Suprapubic skin (tissue), 4 donors: Measurements from ENCODE around the gene SCNN1B.

ENCODE experiments used
- CTCF ChIP-seq, 2 donors: fragments of 200-600 bp in 1 of 2; fragments of 450-650 bp in 1 of 2; sonication (generic) in 1 of 2; IDR thresholded peaks; one replicate each; pipeline ENCODE4 v1.5.1; 2016 to 2019; ENCODE audit warnings: antibody characterized with exemption in 2 of 2, mild to moderate bottlenecking in 1 of 2, moderate library complexity in 1 of 2
- EP300 ChIP-seq: sonication (generic); formaldehyde crosslinking; IDR thresholded peaks from one replicate; pipeline ENCODE4 v1.6.1; 2017; ENCODE audit warnings: antibody characterized with exemption
- POLR2A ChIP-seq, 2 donors: fragments of 450-650 bp; IDR thresholded peaks; one replicate each; pipeline ENCODE4 v1.6.1; 2017; ENCODE audit warnings: antibody characterized with exemption in 2 of 2, mild to moderate bottlenecking in 2 of 2, moderate library complexity in 2 of 2
- POLR2AphosphoS5 ChIP-seq, 3 donors: sonication (generic); formaldehyde crosslinking; IDR thresholded peaks; one replicate each; pipeline ENCODE4 v1.6.1; 2017; ENCODE audit warnings: antibody characterized with exemption in 3 of 3

DNA sequence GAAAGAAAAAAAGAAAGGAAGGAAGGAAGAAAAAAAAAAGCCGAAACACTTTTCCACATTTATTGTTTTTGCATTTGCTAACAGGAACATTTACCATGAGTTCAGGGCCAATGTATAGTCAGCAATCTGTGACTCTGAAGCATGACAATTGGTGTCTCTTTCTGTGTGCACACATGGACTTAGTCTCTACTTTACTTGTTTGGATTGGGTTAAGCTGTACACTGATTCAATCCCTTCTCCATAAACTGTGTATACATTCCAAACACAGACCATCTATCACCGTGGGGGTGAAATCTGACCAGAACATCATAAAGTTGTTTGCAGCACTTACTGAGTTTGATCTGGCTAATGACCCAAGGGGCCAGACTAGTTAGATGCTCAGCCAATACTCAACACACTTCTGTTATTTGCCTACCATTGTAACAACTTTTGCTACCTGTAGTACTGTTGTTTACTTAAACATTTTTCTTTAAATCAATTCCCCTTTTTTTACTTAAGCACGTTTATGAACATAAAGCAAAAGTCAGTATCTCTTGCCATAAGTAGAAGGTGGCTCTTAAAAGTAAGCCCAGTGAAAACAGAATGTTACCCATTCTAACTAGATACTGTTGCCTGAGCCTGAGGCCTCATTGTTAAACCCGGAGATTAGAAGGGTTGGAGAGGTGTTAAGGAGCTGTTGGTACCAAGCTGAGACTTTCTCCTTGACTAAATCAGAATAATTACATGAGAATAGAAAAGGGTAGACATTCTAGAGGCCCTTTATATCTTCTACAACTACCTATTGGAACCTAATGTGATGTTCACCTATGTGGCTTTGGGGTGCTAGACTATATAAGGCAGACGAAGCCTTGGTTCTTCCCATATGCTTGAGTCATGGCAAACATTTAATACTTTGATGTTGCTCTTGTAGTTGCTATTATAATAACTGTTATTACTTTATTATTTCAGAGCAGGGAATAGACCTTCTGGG is 41.8 kb downstream of the SCNN1B start:
- TF ChIP-seq CTCF (IDR thresholded peaks at IDR 0.05) (no peak), POLR2AphosphoS5 (IDR thresholded peaks at IDR 0.05) (no peak), POLR2A (IDR thresholded peaks at IDR 0.05) (no peak), EP300 (no peak)
